ENCODE results near the gene CREB3L1. TPM values are rescaled to one million over a fixed set of nuclear protein-coding genes. Genes with fewer than 3 reads are reported as not detected.

CREB3L1 gene
- total RNA-seq, 1 experiment from 2014 or later, result 1.1 TPM

GRCh38 chr11:46370253-46370652, 92.8 kb downstream of the CREB3L1 start:
- Histone ChIP-seq H3K79me2 (ENCODE audit: low read length) (no peaks in the 10 kb centered on the region), H3K27me3 (ENCODE audit: low read length) (no peaks in the 10 kb centered on the region), H3K27ac (ENCODE audit: low read length) (no peak overlapping the region), H3K4me3 (ENCODE audit: low read length) (no peak overlapping the region), H3F3A (ENCODE audit: low read length, unreplicated experiment) (no peaks in the 10 kb centered on the region), H2AFZ (ENCODE audit: low read length) (no peak overlapping the region), H3K9ac (ENCODE audit: low read length) (no peak overlapping the region), H3K9me3 (ENCODE audit: low read length) (no peaks in the 10 kb centered on the region), H3K36me3 (ENCODE audit: low read depth, low read length) (peaks cover 5% of the 10 kb centered on the region; the same call in 1 of the 2 replicates), H3K4me2 (ENCODE audit: low read length) (no peak overlapping the region), H4K20me1 (ENCODE audit: low read length) (no peaks in the 10 kb centered on the region), H3K9me2 (replicated peaks; ENCODE audit: low read length) (no peaks in the 10 kb centered on the region), H3K4me1 (ENCODE audit: insufficient read depth, low read length) (no peaks in the 10 kb centered on the region; the same call in 1 of the 2 replicates)
- ATAC-seq, result no peak
- POLR2A ChIA-PET (ENCODE audit: unreplicated experiment), result no interaction called here
- TF ChIP-seq CTCF (conservative IDR thresholded peaks at IDR 0.05; ENCODE audit: low read depth, low read length) (no peak), EZH2phosphoT487 (IDR thresholded peaks at IDR 0.05; ENCODE audit: borderline replicate concordance, low read length) (no peak), EZH2 (IDR thresholded peaks at IDR 0.05; ENCODE audit: low read length, unreplicated experiment) (no peak)
- CTCF ChIA-PET, result no interaction called here
- no TSS peak for BruUV-seq (replicated peaks)
- intact Hi-C loops (cut with micrococcal nuclease), result no loop called here
- DNase-seq, result no peak

Other genes starting within 250 kb of the CREB3L1 start
- 6.2 and 8.2 TPM in 2 replicates for gene PHF21A, start 156.2 kb upstream of the CREB3L1 start, total RNA-seq (2014; rRNA removed)
- gene DGKZ, start 69.8 kb downstream of the CREB3L1 start, total RNA-seq (2014; rRNA removed), result 70.2 and 91.0 TPM in 2 replicates
- gene MDK, start 104.0 kb downstream of the CREB3L1 start, total RNA-seq (2014; rRNA removed), result 184 and 232 TPM in 2 replicates
- not detected in 2 replicates for gene CHRM4, start 114.1 kb downstream of the CREB3L1 start, total RNA-seq (2014; rRNA removed)